GM18873 (cell line): ENCODE data around the gene TTC7B.
A peak's percentile ranks its signal among the peaks of the same experiment; 100 is the strongest.

Source experiments
- ATAC-seq: cut with Tn5 transposase; IDR thresholded peaks from one replicate; pipeline ENCODE4 v1.9.1; 2021; ENCODE audit warnings: mild to moderate bottlenecking, moderate library complexity, moderate number of reproducible peaks; ENCODE audit not compliant: unreplicated experiment, low FRiP score

The TTC7B gene

DNA sequence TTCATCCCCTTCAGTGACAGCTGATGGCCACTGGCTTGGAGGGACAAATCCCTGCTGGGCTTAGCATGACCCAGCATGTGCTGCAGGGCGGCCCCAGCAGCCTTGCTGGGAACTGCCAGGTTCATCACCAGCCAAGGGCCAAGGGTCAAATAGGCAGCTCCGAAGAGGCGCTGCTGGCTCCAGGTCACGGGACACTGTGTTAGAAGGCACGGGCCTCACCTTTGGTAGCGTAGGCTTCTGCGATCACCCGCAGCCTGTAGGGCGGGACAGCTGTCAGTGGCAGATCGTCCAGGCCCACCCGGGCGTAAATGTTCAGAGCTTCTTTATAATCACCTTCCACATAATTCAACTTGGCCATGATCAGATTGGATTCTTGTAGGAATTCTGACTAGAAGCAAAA, 35.7 kb downstream of the TTC7B start:
- ATAC-seq = no peak

DNA sequence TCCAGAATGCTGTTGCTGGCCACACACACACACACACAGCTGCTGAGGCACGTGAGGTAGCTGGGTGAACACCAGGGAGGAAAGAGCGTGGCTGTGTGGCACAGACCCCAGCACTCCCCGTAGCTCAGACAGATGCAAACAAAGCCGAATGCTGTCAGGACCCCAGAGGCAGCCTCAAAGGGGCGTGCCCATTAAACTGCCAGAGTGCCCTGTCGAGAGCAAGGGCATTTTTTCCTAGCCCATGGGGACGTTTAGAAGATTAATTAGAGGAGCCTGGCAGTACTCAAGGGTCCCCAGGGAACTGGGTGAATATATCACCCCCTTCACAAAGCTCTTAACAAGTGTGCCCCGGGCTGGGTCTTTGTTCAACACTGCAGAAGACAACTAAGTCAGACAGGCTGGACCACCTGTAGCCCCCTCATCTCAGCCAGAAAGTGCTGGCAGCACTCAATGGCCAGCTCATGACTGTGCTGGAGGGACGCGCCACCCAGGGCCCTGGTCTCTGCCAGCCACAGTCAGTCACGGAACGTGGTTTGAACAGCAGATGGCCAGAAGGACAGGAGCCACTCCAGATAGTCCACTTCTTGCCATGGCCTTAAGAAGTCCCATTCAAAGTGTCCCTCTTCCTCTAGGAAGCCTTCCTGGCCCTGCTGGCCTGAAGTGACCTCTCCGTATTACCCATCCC, 37.5 kb downstream of the TTC7B start:
- ATAC-seq = no peak

DNA sequence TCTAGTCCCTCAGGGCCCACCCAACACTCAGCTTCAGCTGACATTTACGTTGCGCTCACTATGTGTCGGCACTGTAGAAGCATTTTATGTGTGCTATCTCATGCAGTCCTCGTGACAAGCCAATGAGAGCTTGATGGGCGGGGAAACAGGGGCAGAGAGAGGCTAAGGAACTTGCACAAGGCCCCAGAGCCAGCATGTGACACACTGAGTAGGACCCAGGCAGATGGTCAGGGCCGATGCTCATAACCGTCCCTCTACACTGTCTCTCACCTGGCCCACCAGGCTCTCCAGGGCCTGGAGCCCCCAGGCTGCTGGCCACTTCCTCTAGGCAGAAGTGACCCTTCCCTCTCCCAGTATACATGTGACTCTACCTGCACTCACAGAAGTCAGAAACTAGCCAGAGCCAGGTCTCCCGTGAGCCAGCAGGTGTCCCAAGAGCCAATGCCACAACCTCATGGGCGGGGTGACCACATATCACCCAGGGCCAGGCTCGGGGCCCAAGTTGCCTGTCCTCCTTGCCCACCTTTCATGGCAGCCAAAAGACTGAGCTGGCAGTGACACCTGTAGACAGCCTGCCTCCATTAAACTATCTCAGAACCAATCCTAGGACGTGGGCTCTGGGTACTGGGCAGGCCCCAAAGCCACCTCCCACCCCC, 38.3 kb downstream of the TTC7B start:
- no peak for ATAC-seq

DNA sequence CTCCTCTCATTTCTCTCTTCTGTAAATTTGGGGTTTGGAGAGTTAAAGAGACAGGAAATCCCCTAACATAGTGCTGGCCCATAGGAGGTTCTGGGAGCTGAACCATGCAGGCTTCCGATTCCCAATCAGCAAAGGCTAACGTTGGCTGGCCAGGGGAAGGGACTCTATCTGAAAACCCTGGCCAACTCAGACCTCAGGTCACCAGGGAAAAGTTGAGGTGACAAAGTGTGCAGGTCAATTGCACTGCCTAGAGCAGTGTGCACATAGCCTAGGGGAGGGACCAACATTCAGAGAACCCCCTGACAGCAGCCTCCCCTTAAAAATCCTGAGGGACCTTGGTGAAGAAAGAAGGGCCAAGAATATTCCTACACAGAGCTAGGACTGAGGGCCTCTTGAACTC, 38.9 kb downstream of the TTC7B start:
- no peak for ATAC-seq

DNA sequence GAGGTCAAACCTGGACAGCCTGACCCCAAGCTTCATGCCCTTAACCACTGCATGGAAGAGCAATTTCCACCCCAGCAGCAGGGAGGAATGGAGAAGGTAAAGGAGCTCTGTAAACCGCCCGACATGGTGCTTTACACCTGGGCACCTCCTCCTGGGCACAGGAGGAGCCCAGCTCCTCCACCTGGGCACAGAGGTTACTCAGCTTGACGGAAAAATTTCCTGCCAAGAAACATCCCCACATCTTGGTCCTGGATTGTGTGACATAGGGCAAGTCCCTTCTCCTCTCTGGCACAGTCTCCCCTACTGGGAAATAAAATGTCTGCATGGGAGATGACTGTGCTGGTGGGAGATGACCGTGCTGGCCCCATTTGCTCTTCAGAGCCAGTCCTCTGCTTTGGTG, 40.8 kb downstream of the TTC7B start:
- no peak for ATAC-seq

DNA sequence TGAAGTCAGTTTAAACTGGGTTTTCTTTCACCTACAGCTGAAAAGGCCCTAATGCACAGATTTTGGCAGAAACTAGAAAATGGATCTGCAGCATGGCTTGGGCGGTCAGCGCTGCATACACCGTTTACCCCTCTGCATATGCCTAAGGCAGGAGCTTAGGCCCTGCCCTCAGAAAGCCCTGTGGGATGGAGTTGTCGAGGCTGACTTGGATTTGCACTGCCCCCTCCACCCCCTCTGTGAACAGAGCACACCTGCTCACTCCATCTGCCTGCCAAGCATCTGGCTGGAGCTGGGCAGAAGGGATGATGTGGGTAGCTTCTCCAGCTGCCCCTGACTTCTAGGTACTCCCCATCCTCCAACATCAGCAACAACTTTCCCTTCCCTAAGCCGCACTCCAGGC, 41.9 kb downstream of the TTC7B start:
- no peak for ATAC-seq

DNA sequence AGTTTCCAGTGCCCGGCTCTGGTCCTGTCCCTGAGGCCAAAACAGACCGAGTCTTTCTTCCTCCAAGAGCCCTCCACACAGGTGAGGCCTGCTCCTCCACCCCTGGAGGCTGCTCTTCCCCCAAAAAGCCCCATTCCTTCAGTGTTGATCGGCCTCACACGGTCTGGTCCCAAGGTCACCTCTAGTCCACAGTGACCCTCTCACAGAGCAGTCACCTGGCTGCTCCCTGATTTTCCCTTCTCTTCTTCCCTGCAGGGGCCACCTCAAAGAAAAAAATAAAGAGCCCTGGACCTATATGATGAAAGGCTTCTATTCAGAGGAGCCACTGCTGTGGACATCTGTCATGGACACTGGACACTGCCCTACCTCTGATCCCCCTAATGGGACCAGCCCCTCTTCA, 42.5 kb downstream of the TTC7B start:
- ATAC-seq = no peak

DNA sequence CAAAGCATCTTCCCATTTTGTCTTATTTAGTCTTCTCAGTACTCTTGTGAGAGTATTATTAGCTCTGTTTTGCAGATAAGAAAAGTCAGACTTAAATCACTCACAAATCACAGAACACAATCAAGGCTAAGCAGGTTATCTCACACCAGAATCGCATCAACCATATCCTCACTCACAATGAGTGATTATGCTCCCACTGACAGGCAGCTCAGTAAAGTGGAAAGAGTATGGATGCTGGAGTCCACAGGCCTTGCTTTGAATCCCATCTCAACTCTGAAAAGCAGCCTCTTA, 43.1 kb downstream of the TTC7B start:
- no peak for ATAC-seq

DNA sequence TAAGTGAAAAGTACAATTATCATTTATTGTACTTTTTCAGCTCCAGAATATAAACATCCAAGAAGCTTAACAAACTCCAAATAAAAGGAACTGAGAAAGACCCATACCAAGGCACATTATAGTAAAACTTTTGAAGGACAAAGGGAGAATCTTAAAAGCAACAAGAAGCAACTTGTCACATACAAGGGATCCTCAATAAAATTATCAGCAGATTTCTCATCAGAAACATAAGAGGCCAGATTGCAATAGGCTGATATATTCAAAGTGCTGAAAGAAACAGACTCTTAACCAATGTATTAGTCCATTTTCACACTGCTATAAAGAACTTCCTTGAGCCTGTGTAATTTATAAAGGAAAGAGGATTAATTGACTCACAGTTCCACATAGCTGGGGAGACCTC, 48.3 kb downstream of the TTC7B start:
- no peak for ATAC-seq

DNA sequence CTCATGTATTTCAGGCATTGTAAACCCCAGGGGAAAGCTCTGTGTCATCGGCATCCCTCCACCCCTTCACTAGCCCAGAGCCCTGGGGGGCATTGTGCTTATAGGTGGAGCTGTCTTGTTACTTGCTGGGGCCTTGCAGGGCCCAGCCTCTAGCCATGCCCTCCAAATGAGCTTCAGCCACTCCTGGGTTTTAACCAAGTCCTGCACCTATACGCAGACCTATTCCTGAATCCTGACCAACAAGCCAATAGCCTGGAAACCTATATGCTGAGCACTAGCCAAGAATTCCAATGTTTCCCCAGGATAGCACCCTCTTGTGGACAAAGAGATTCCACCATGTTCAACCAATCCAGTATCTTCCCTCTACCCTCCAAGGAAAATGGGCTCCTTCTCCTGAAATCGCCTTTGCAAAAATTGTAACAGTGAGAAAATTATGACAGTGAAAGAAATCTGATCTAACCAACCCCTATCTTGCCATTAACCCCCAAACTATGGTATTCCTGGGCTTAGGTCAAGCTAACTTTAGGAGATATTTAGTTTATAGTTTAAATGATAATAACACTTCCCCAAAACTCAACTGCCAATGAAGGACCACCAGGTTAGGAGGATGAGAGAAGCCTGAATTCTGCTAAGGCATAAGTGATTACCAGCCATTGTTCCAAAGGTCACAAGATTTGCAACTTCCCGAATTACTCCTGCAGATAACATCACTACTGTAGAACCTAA, 55.5 kb downstream of the TTC7B start:
- no peak for ATAC-seq

DNA sequence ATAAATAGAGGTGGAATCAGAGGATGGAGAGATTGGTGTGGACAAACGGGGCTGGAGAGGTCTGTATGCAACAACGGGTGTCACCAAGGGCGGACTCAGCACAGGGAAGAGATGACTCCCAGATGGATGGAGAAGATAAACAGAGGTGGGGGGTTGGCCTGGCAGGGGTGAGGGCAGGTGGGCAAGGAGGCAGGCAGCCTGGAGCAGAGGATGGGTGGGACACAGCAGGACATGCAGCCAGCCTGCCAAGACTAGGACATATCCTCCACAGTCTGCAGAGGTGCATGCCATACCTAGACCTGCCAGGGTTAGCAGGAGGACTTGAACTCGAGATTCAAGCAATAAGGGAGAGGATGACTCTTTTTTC, 56.2 kb downstream of the TTC7B start:
- ATAC-seq = no peak

DNA sequence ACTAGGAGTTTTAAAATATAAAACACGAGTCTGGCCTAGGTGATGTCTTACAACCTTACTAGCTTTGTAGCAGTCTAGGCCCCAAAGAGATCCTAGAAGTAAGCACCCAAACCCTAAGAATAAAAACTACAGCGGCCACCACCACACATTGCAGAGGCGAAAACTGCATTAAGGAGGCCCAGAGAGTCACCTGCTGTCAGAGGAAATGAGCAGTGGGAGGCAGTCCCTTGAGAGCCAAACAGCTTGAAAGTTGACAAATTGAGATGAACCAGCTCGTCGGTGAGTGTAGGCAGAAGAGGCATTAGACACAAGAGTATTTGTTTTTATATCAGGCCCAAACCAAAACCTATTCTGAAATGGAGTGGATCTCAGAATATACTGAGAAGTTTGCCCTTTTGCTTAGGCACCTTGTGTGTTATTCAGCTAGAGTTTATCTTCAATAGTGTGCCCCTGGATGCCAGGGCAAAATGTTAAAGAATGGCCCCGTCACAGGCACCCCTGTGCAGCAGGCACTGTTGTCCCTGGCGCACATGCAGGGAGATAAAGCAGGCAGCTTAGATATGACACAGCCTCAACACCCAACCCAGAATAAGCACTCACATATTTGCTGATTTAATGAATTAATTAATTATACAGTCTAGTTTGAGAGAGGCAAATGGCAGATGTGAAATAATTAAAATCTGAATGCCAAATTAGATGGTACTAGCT, 56.7 kb downstream of the TTC7B start:
- no peak for ATAC-seq

DNA sequence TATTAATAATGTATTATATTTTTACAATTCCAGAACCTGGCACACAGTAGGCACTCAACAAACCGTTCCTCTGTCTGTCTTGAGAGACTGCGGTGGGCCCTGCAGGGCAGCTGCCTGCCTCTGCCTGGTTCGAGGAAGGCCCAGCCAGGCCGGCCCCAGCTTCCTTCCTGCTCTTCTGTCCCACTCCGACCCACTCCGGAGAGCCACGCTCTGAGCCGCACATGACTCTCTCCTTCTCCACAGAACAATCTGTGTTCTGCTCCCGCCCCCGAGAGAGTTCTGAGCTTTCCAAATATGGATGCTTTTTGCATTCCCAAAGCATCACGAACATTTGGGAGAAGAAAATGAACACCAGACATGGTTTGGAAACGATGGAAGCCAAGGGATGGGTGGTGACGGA, 57.3 kb downstream of the TTC7B start:
- ATAC-seq = no peak

DNA sequence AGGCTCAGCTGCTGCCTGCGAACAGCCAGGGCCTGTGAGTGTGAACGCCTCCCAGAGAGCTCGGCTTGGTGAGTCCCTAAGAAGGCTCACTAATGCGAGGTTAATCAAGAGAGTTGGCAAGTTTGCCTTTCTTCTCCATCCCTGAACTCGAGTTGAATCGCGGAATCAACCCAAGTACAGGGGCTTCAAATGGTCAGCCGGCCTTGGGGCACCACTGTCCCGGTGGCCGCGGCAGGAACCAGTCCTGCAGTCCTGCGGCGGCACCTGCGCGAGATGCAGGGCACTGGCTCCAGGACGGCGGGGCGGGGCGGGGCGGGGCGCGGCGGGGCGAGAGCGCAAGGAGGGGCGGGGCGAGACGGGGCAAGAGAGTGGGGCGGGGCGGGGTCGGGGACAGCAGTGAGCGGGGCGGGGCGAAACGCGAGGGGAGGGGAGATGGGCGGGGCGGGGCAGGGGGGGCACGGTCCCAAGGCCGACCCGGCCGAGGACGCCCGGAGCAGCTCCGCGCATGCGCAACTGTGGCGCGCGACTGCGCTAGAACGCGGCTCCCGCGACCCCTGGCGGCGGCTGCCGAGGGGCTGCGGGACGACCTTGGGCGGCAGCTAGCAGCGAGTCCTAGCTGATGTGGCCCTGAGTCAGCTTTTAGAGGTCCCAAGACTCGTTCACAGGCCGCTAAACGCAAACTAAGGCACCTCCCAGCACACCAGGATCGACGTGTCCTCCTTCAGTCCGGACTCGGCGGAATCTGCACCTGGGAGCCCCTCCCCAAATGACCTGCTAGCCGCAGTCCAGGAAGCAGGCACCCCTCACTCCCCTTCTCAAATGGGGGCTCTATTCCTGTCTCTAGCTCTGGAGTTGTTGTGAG, 58.0 kb downstream of the TTC7B start:
- peak; percentile 64 for ATAC-seq

DNA sequence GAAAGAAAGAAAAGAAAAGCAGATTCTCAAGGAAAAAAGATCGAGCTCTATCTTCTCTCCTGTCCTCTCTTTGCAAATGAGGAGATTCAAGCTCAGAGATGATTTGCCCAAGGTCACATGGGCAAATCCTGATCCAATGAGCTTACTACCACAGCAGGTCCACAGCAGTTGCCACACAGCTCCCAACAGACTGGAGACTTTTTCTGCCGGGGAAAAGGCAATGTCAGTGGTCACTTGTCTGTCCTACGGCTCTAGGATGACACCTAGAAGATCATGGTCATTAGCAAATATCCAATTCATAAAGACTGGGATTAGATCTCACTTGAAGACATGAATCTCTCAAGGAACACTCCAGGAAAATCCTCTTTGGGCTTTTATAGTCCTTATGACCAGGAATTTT, 58.8 kb downstream of the TTC7B start:
- ATAC-seq = no peak

DNA sequence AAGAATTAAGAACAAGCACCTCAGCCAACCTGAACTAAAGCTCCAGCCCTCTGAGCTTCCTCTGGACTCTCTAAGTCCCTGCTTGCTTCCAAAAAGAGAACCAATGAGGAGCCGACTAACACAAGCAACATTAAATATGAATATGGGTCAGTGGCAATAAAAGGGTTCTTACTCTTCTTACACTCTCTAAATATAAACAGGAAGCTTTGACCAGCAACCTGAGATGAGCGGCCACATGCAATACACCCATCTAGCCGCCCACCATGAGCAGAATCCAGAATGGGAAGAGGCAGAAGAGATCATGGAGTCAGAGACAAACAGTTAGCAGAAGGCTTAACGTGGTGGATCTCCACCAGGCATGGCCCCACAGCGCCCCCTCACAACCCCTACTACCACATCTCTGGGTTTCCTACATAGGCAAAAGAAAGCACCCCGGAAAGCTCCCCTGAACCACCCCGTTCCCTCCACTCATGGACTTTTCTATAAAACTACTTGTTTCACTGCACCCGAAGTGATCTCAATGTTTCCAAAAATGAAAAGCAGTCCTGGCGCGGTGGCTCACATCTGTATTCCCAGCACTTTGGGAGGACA, 59.4 kb downstream of the TTC7B start:
- no peak for ATAC-seq

DNA sequence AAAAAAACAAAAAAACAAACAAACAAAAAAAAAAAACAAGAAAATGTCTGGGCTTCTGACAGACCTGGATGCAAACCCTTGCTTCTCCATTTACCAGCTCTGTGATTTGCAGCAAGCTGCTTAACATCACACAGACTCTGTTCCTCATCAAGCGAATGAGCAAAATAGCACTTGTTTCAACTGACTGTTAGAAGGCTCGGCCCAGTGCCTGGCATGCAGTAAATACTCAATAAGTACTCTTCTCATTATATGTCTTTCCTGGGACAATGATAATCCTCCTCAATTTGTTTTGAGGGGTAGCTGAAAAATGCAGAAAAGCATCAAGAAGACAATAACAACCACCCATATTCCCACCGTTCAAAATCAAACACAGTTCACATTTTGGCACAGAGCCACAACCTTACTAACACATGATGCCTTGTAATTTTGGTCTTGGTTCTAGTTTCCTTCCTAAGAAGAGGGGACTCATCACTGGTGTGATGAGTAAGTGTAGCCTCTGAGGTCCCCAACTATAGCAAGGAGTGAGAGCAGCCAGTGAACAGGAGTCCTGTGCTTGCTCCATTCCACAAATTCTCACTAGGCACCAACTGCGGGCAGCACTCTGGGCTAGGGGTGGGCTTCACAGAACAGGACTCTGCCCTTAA, 60.4 kb downstream of the TTC7B start:
- no peak for ATAC-seq

DNA sequence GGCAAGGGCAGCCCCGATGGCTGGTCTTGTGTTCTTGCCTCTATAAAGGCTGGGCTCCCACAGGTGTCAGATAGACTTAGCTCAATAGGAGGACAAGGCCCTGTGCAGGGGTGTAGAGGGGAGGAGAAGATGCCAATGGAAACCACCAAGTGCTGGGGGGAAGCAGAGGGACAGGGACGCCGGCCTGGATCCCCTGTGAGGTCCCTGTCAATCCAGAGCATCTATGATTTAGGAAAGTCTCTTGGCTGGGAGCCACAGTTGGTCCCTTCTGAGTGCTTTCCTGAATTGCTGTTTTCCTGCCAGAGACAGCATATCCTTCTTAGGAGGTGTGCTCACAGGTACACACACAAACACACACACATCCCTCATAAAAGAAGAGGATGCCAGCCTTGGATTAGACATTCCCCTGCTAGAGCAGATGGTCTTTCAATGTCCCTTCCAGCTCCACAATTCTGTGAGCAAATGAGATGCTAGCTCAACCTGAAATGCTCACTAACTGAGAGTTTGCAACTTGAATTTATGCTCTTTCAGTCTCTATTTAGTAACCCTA, 62.7 kb downstream of the TTC7B start:
- ATAC-seq = no peak

DNA sequence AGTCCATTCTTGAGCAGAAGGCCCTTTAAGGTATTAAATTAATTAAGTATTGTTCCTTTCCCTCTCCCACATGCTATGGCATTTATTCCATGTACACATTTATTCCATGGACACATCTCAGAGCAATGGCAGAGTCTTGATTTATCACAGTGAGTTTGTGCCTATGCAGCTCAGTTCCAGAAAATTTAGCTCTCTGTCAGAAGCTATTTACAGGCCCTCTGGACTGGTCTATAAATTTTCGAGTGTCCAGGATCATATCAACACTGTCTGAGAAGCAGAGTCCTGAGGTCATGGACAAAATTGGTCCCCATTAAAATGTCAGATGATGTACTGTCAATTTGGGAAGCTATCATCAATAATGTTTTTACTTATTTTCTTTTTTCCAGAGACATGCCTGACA, 65.5 kb downstream of the TTC7B start:
- no peak for ATAC-seq
